SK-N-SH treated with all-trans-retinoic acid at 6 μM for 48 hours (cell line): ENCODE results near the gene CNOT10.
"Not testable (repeated sequence)": the region's sequence is repeated elsewhere in the genome, so short reads cannot be mapped to it uniquely, and the experiment has no call there.

Experiments
- ARNTL ChIP-seq: fragments of 450-650 bp; formaldehyde crosslinking; IDR thresholded peaks from 2 replicates; pipeline ENCODE4 v1.5.0; 2020; ENCODE audit warnings: low read depth, mild to moderate bottlenecking, moderate library complexity, borderline replicate concordance
- CSDC2 ChIP-seq: fragments of 250-450 bp; sonication (Bioruptor Pico); IDR thresholded peaks from 2 replicates; pipeline ENCODE4 v1.5.0; 2020; ENCODE audit warnings: mild to moderate bottlenecking, moderate library complexity
- TF ChIP-seq, protein P1 (sequence below): fragments of 250-450 bp; sonication (Bioruptor Pico); IDR thresholded peaks from 2 replicates; pipeline ENCODE4 v1.5.0; 2020; ENCODE audit warnings: mild to moderate bottlenecking, moderate library complexity
- TF ChIP-seq, protein P2 (sequence below): fragments of 250-450 bp; sonication (Bioruptor Pico); IDR thresholded peaks from 2 replicates; pipeline ENCODE4 v1.5.1; 2021; ENCODE audit warnings: mild to moderate bottlenecking, moderate library complexity

DNA sequence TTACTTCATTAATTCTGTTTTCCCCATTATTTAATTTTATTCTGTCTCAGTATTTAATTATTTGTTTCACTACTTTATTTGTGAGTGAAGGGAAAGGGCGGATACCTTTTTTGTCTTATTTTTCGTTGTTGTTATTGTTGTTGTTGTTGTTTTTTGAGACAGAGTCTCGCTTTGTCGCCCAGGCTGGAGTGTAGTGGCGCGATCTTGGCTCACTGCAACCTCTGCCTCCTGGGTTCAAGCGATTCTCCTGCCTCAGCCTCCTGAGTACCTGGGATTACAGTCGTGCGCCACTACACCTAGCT, 96.9 kb downstream of the CNOT10 start:
- TF ChIP-seq, protein P1, sequence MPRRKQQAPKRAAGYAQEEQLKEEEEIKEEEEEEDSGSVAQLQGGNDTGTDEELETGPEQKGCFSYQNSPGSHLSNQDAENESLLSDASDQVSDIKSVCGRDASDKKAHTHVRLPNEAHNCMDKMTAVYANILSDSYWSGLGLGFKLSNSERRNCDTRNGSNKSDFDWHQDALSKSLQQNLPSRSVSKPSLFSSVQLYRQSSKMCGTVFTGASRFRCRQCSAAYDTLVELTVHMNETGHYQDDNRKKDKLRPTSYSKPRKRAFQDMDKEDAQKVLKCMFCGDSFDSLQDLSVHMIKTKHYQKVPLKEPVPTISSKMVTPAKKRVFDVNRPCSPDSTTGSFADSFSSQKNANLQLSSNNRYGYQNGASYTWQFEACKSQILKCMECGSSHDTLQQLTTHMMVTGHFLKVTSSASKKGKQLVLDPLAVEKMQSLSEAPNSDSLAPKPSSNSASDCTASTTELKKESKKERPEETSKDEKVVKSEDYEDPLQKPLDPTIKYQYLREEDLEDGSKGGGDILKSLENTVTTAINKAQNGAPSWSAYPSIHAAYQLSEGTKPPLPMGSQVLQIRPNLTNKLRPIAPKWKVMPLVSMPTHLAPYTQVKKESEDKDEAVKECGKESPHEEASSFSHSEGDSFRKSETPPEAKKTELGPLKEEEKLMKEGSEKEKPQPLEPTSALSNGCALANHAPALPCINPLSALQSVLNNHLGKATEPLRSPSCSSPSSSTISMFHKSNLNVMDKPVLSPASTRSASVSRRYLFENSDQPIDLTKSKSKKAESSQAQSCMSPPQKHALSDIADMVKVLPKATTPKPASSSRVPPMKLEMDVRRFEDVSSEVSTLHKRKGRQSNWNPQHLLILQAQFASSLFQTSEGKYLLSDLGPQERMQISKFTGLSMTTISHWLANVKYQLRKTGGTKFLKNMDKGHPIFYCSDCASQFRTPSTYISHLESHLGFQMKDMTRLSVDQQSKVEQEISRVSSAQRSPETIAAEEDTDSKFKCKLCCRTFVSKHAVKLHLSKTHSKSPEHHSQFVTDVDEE = not testable (repeated sequence)
- not testable (repeated sequence) for TF ChIP-seq ARNTL (CRISPR knock-in tag); CSDC2
- TF ChIP-seq, protein P2, sequence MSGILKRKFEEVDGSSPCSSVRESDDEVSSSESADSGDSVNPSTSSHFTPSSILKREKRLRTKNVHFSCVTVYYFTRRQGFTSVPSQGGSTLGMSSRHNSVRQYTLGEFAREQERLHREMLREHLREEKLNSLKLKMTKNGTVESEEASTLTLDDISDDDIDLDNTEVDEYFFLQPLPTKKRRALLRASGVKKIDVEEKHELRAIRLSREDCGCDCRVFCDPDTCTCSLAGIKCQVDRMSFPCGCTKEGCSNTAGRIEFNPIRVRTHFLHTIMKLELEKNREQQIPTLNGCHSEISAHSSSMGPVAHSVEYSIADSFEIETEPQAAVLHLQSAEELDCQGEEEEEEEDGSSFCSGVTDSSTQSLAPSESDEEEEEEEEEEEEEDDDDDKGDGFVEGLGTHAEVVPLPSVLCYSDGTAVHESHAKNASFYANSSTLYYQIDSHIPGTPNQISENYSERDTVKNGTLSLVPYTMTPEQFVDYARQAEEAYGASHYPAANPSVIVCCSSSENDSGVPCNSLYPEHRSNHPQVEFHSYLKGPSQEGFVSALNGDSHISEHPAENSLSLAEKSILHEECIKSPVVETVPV (CRISPR knock-in tag) = not testable (repeated sequence)
